HEK293 (cell line): ENCODE measurements around the gene COA4.
A peak's percentile ranks its signal among the peaks of the same experiment; 100 is the strongest.

Source experiments
- CTCF ChIA-PET: fragments of 350-600 bp; formaldehyde crosslinking; extraction: SDS; loops from one replicate; lab custom pipeline; 2021; ENCODE audit warnings: antibody characterized with exemption; lab: Yijun Ruan, JAX
- POLR2A ChIA-PET: fragments of 300-600 bp; formaldehyde crosslinking; extraction: SDS; loops from one replicate; lab custom pipeline; 2020; ENCODE audit warnings: antibody characterized with exemption, inconsistent platforms; lab: Yijun Ruan, JAX
- H3K27ac ChIP-seq: fragments of 200-500 bp; sonication (Bioruptor generic); 2 replicates; pipeline ENCODE4 v1.5.1; 2014; ENCODE audit warnings: low read depth, low read length, control low read depth, inconsistent platforms; ENCODE audit errors: extremely low read depth
- H3K36me3 ChIP-seq, 2 experiments: fragments of 200-500 bp in 1 of 2; sonication (Bioruptor generic) in 1 of 2; 1 replicate in 1 of 2; 2 replicates in 1 of 2; pipeline ENCODE4 v1.5.1; 2014 to 2017; ENCODE audit warnings: inconsistent platforms in 2 of 2, low read length in 2 of 2; ENCODE audit not compliant: control insufficient read depth in 2 of 2, insufficient read depth in 1 of 2
- H3K4me1 ChIP-seq: fragments of 200-500 bp; sonication (Bioruptor generic); 2 replicates; pipeline ENCODE4 v1.5.1; 2014; ENCODE audit warnings: mild to moderate bottlenecking, low read length, inconsistent platforms; ENCODE audit not compliant: control insufficient read depth, insufficient read depth
- H3K4me3 ChIP-seq: 2 replicates; pipeline ENCODE4 v1.5.1; 2011; ENCODE audit warnings: low read depth, mild to moderate bottlenecking, control low read depth, low read length, moderate library complexity
- H3K9me3 ChIP-seq: fragments of 200-500 bp; sonication (Bioruptor generic); 2 replicates; pipeline ENCODE4 v1.5.1; 2014; ENCODE audit warnings: low read depth, low read length, inconsistent platforms; ENCODE audit not compliant: control insufficient read depth, insufficient read depth
- KLF10 ChIP-seq: fragments of 450-650 bp; IDR thresholded peaks from 2 replicates; pipeline ENCODE4 v1.5.1; 2018; ENCODE audit warnings: missing biosample characterization, mild to moderate bottlenecking, missing genetic modification characterization
- PATZ1 ChIP-seq: fragments of 450-650 bp; formaldehyde crosslinking; IDR thresholded peaks from 2 replicates; pipeline ENCODE4 v1.5.1; 2016; ENCODE audit warnings: missing biosample characterization, missing genetic modification characterization
- SCRT1 ChIP-seq: fragments of 450-650 bp; formaldehyde crosslinking; IDR thresholded peaks from 2 replicates; pipeline ENCODE4 v1.5.1; 2016; ENCODE audit warnings: missing biosample characterization, missing genetic modification characterization, borderline replicate concordance
- TSHZ1 ChIP-seq: fragments of 450-650 bp; formaldehyde crosslinking; IDR thresholded peaks from 2 replicates; pipeline ENCODE4 v1.5.1; 2016; ENCODE audit warnings: missing biosample characterization, missing genetic modification characterization, borderline replicate concordance
- ZNF112 ChIP-seq: fragments of 450-650 bp; formaldehyde crosslinking; IDR thresholded peaks from 2 replicates; pipeline ENCODE4 v1.5.0; 2017; ENCODE audit warnings: missing biosample characterization, missing genetic modification characterization
- ZNF114 ChIP-seq: fragments of 450-650 bp; formaldehyde crosslinking; IDR thresholded peaks from 2 replicates; pipeline ENCODE4 v1.5.0; 2017; ENCODE audit warnings: missing biosample characterization, missing genetic modification characterization
- ZNF133 ChIP-seq: fragments of 450-650 bp; formaldehyde crosslinking; IDR thresholded peaks from 2 replicates; pipeline ENCODE4 v1.5.1; 2016; ENCODE audit warnings: missing biosample characterization, missing genetic modification characterization
- ZNF157 ChIP-seq: fragments of 450-650 bp; formaldehyde crosslinking; IDR thresholded peaks from 2 replicates; pipeline ENCODE4 v1.5.1; 2016; ENCODE audit warnings: missing biosample characterization, missing genetic modification characterization
- ZNF175 ChIP-seq: fragments of 450-650 bp; formaldehyde crosslinking; IDR thresholded peaks from 2 replicates; pipeline ENCODE4 v1.5.1; 2016; ENCODE audit warnings: missing biosample characterization, missing genetic modification characterization
- ZNF2 ChIP-seq: fragments of 450-650 bp; formaldehyde crosslinking; IDR thresholded peaks from 2 replicates; pipeline ENCODE4 v1.5.1; 2016; ENCODE audit warnings: missing biosample characterization, missing genetic modification characterization
- ZNF24 ChIP-seq: fragments of 450-650 bp; formaldehyde crosslinking; IDR thresholded peaks from 2 replicates; pipeline ENCODE4 v1.5.1; 2016; ENCODE audit warnings: missing biosample characterization, missing genetic modification characterization
- ZNF274 ChIP-seq, 2 experiments: fragments of 200-500 bp in 1 of 2; fragments of 450-650 bp in 1 of 2; sonication (Bioruptor generic) in 1 of 2; formaldehyde crosslinking in 1 of 2; IDR thresholded peaks; 2 replicates each; pipeline versions ENCODE4 v1.5.1 to v1.6.1; 2014 to 2016; ENCODE audit warnings: borderline replicate concordance in 1 of 2, inconsistent platforms in 1 of 2, low read length in 1 of 2, missing biosample characterization in 1 of 2, missing genetic modification characterization in 1 of 2
- ZNF521 ChIP-seq: fragments of 450-650 bp; formaldehyde crosslinking; IDR thresholded peaks from 2 replicates; pipeline ENCODE4 v1.5.1; 2017; ENCODE audit warnings: missing biosample characterization, mild to moderate bottlenecking, missing genetic modification characterization
- ZNF548 ChIP-seq: fragments of 450-650 bp; formaldehyde crosslinking; IDR thresholded peaks from 2 replicates; pipeline ENCODE4 v1.5.1; 2016; ENCODE audit warnings: missing biosample characterization, missing genetic modification characterization
- ZNF549 ChIP-seq: fragments of 450-650 bp; IDR thresholded peaks from 2 replicates; pipeline ENCODE4 v1.5.1; 2018; ENCODE audit warnings: missing biosample characterization, missing genetic modification characterization, mild to moderate bottlenecking, inconsistent platforms, moderate library complexity
- ZNF624 ChIP-seq: fragments of 450-650 bp; formaldehyde crosslinking; IDR thresholded peaks from 2 replicates; pipeline ENCODE4 v1.5.1; 2017; ENCODE audit warnings: missing biosample characterization, missing genetic modification characterization
- ZNF701 ChIP-seq: fragments of 450-650 bp; formaldehyde crosslinking; IDR thresholded peaks from 2 replicates; pipeline ENCODE4 v1.5.1; 2016; ENCODE audit warnings: missing biosample characterization, missing genetic modification characterization
- ZNF707 ChIP-seq: fragments of 450-650 bp; formaldehyde crosslinking; IDR thresholded peaks from 2 replicates; pipeline ENCODE4 v1.5.1; 2016; ENCODE audit warnings: missing biosample characterization, missing genetic modification characterization
- ZNF776 ChIP-seq: fragments of 450-650 bp; formaldehyde crosslinking; IDR thresholded peaks from 2 replicates; pipeline ENCODE4 v1.5.0; 2017; ENCODE audit warnings: missing biosample characterization, missing genetic modification characterization, borderline replicate concordance
- ZSCAN5A ChIP-seq: fragments of 450-650 bp; formaldehyde crosslinking; IDR thresholded peaks from 2 replicates; pipeline ENCODE4 v1.5.1; 2016; ENCODE audit warnings: missing biosample characterization, missing genetic modification characterization

The COA4 gene

GRCh38 chr11:73878771-73879170 lies 2.1 kb upstream of the COA4 start (continued):
- TF ChIP-seq TSHZ1, result no peak
- TF ChIP-seq SCRT1 (tag by site-specific recombination), result no peak

- ChIA-PET POLR2A (interaction anchor here (1.6 kb wide), 1 partner anchor 96 kb away, joined by 5 read pairs; no protein-coding TSS in a partner anchor), CTCF (no interaction called here)
- Histone ChIP-seq H3K9me3 (no peaks in the 10 kb centered on the region), H3K4me1 (no peaks in the 10 kb centered on the region), H3K4me3 (peak overlapping the region; percentile 65), H3K27ac (peak overlapping the region; percentile 82), H3K36me3 (peaks cover 18 to 57% of the 10 kb centered on the region in 2 experiments; a peak in 2 of 3 replicates)
- TF ChIP-seq ZNF624 (tag by site-specific recombination), result no peak
- TF ChIP-seq ZNF707 (tag by site-specific recombination), result no peak
Measured at GRCh38 chr11:73875840-73876239, 806 bp downstream of the COA4 start.

- peaks cover 19 to 57% of the 10 kb centered on the region in 2 experiments; a peak in 2 of 3 replicates for H3K36me3 ChIP-seq
- CTCF ChIA-PET, result interaction anchor here (0.7 kb wide), 1 partner anchor 215 kb away, joined by 5 read pairs; no protein-coding TSS in a partner anchor
- H3K4me3 ChIP-seq, result peak overlapping the region; percentile 65
- H3K27ac ChIP-seq, result no peak overlapping the region; the same call in 1 of the 2 replicates
- TF ChIP-seq ZNF274 (IDR thresholded peaks at IDR 0.05; ENCODE audit: low read length), result no peak
- no peak for TF ChIP-seq ZNF274 (tag by site-specific recombination; IDR thresholded peaks at IDR 0.05; ENCODE audit: borderline replicate concordance)
- TF ChIP-seq ZNF157 (tag by site-specific recombination), result no peak
- no peak for TF ChIP-seq ZNF776 (tag by site-specific recombination)
- TF ChIP-seq ZNF133 (tag by site-specific recombination), result no peak
- POLR2A ChIA-PET, result interaction anchor here (1.6 kb wide), 1 partner anchor 96 kb away, joined by 5 read pairs; no protein-coding TSS in a partner anchor
- no peaks in the 10 kb centered on the region for H3K9me3 ChIP-seq
- no peaks in the 10 kb centered on the region for H3K4me1 ChIP-seq
Measured at GRCh38 chr11:73875380-73875779, 1.3 kb downstream of the COA4 start.

GRCh38 chr11:73872749-73873357 lies 3.8 kb downstream of the COA4 start:
- ChIA-PET POLR2A (interaction anchor here (1.5 kb wide), 1 partner anchor 112 kb away, joined by 6 read pairs; the partner anchor contains the start of gene RAB6A), CTCF (interaction anchor here (0.6 kb wide), 1 partner anchor 536 kb away, joined by 3 read pairs; no protein-coding TSS in a partner anchor)
- no peaks in the 10 kb centered on the region for H3K9me3 ChIP-seq
- H3K36me3 ChIP-seq, result peaks cover 19 to 57% of the 10 kb centered on the region in 2 experiments; a peak in 2 of 3 replicates
- no peak overlapping the region for H3K4me3 ChIP-seq
- no peak overlapping the region for H3K27ac ChIP-seq
- no peaks in the 10 kb centered on the region for H3K4me1 ChIP-seq
- TF ChIP-seq ZNF548 (tag by site-specific recombination) (no peak), ZNF521 (tag by site-specific recombination) (no peak), ZNF2 (no peak), ZNF175 (no peak), ZNF114 (tag by site-specific recombination) (no peak), ZNF701 (tag by site-specific recombination) (no peak), ZNF24 (tag by site-specific recombination) (no peak), KLF10 (no peak), ZSCAN5A (no peak), ZNF549 (tag by site-specific recombination) (no peak), PATZ1 (tag by site-specific recombination) (no peak), ZNF112 (no peak)
